HG03442 (cell line): Measurements from ENCODE around the gene ADAD2.

ENCODE experiments used
- ATAC-seq: cut with Tn5 transposase; IDR thresholded peaks from one replicate; pipeline ENCODE4 v1.9.1; 2021; ENCODE audit warnings: mild to moderate bottlenecking, moderate library complexity; ENCODE audit not compliant: unreplicated experiment

ADAD2 gene

GRCh38 chr16:84176192-84177053 is 14.5 kb upstream of the ADAD2 start:
- no peak for ATAC-seq

GRCh38 chr16:84177741-84178073 is 13.2 kb upstream of the ADAD2 start:
- ATAC-seq, result no peak

DNA sequence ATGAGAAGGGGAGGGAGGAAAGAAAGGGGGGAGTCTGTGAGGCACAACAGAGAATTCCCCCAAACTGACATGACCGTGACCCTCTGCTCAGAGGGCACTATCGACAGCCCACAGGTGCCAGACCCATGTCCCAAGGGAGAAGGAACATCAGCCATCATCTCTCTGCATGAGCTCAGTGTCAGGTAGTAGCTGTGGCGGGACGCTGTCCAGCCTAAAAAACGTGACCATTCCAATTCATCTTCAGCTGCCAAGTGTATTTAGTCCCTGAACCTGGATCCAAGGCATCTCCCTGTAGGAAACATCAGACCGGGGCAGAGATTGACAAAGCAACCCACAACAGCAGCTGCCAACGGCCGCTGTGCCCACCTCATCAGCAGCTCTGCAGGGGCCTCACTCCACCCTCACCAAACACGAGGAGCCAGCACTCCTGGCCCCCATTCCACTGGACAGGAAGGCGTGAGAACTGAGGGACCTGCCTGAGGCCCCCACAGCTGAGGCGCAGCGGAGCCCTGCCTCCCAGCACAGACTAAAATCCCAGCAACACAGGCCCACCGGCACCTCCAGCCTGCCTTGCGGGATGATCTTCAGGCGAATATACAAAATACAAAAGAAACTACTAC is 12.7 kb upstream of the ADAD2 start:
- no peak for ATAC-seq

- no peak for ATAC-seq
These were observed 11.9 kb upstream of the ADAD2 start for GRCh38 chr16:84178892-84179611.

GRCh38 chr16:84179612-84180320 is 11.2 kb upstream of the ADAD2 start:
- no peak for ATAC-seq

GRCh38 chr16:84180519-84181140 is 10.3 kb upstream of the ADAD2 start:
- ATAC-seq, result no peak

- ATAC-seq, result no peak
These were observed 9.6 kb upstream of the ADAD2 start for GRCh38 chr16:84181144-84181915.

GRCh38 chr16:84182104-84182503 is 8.9 kb upstream of the ADAD2 start:
- no peak for ATAC-seq

DNA sequence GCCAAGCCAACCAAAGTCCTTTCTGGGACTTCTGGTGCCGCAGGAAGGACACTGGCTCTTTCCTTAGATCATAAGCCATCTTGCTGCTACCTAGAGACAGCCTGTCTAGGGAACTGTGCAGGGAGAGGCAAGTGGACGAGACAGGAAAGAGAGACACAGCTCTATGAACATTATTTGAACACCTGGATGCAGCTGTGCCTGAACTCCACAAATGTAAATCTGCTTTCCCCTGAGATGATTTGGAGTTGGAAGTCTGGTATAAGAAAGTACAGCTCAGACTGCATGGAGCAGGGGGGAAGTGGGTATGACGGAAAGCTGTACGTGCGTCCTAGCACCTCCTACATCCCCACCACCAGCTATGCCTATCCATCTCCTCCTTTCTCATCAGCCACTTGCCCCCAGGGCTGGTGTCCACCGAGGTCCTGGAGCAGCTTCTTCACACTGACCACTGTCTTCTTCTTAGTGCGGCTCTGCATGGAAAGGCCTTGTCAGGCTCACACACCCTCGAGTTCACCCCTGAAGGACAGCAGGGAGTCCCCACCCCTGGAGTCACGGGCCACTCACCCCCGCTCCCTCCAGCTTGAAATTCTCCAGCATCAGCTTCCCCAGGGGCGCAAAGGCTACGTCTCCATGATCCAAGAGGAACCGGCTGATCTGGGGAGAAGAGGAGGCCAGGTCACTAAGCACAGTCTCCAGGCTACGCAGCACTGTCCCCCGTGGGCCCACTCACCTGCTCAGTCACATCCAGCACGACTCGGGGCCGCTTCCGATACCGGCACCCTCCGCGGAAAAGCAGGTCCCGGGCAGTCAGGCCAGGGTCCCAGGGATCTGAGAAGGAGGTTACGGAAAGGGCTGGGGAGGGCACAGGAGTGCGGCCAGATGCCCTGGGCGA is 8.0 kb upstream of the ADAD2 start:
- no peak for ATAC-seq

DNA sequence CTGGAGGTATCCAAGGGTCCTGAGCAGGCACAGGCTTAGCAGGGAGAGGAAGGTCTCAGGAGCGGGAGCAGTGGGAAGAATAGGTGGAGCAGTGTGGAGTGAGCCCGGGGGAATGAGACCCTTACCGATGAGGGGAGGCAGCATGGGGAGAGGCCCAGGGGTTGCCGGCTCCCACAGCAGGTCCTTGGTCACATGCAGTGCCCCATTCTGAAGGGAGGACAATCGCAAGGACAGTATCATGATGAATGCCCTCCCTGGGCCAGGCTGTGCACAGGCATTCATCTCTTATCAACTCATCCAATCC is 7.4 kb upstream of the ADAD2 start:
- ATAC-seq, result no peak

DNA sequence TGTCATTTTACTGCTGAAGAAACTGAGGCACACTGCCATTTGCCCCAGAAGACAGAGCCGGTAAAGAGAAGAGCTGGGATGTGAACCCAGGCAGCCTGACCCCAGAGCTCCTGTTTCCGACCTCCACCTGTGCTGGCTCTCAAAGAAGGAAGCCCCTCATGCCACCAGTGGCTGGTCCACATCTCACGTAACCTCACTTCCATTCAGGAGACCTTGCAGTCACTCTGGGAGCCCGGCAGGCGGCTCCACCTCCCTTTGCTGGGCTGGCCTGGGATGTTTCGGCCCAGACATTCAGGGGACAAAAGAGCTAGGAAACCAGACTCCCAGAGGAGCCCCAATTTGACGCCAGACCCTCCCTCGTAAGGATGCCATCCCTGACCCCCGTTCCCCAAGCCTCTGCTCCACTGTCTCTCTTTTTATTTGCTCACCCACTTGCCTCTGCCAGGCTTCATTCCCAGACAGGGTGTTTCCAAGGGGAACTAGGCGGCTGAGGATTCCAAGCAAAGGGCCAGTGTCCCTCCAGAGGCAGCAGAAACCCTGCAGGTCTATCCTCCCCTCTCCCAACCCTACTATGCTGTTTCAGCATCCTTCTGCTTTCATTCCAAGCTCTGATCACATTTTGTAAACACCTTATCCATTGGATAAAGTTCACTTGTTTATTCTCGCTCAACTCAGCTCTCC is 6.9 kb upstream of the ADAD2 start:
- no peak for ATAC-seq

GRCh38 chr16:84184775-84185174 is 6.2 kb upstream of the ADAD2 start:
- no peak for ATAC-seq

- ATAC-seq, result peak; percentile 90
These were observed 4.1 kb upstream of the ADAD2 start, which contains the start of gene TAF1C for GRCh38 chr16:84186685-84187437. TAF1C (minus strand) TSS chr16:84187057; CDS start chr16:84184988, 2,069 bp downstream.

DNA sequence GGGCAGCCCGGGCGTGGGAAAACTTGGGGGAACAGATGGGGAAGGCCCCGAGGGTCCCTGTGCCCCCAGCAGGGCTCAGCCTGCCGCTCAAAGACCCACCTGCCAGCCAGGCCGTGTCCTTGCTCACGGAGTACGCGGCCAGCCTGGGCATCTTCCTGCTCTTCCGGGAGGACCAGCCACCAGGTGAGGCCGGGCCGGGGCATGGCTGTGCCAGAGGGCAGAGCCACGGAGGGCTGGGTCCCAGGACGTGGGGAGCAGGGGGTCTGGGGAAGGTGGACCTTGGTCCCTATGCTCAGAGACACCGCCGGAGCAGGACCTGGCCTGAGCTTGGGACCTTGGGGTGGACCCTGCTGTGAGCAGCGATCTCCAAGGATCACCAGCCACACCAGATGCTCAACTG is 509 bp downstream of the ADAD2 start:
- ATAC-seq, result no peak

DNA sequence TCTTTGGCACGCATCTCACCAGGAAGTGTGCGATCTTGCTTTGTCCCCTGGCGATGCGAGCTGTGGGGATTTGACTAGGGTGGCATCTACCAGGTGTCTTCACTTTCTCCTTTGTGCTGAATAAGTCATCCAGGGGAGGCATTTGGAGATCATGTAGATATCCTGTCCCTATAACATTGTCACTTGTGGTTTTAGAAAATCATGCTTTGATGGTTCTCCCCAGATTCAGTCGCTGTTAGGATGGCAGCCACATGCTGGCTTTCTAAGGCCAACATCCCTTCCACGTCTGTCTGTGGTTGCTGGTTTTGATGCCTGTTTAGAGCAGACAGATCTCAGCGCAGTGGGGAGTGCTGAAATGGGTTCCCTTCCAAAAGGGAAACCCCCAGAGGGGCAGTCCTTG is 2.5 kb downstream of the ADAD2 start:
- no peak for ATAC-seq

GRCh38 chr16:84194018-84194417 is 3.1 kb downstream of the ADAD2 start:
- no peak for ATAC-seq

DNA sequence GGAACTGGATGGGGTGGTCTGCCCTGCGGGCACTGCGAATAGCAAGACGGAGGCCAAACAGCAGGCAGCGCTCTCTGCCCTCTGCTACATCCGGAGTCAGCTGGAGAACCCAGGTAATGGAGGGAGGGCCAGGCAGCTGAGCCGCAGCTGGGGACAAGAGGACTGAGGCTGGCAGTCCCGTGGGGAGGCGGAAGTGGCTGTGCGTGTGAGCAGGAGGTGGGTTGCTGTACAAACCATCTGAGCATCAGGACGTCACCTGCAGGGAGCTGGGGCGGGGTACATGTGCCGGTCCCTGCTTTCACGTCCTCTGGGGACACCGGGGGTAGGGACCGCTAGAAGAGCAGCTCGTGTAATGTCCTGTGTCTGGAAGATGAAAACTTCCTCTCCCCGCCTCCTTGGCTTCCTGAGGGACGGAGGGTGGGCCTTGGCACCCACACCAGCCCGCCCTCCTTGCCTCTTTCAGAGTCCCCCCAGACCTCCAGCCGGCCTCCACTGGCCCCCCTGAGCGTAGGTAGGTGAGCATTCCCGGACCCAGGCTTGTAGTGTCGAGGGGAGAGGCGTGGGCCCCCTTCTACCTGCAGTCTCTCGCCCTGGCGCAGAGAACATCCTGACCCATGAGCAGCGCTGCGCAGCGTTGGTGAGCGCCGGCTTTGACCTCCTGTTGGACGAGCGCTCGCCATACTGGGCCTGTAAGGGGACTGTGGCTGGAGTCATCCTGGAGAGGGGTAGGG is 3.7 kb downstream of the ADAD2 start:
- ATAC-seq, result no peak
